PC-3 (cell line): ENCODE measurements around the gene KRT83. TPM values are rescaled to one million over a fixed set of nuclear protein-coding genes. Genes with fewer than 3 reads are reported as not detected.

ENCODE experiments used
- ATAC-seq: fragments of 200-7000 bp; cut with Tn5 transposase; 2 replicates; pipeline ENCODE4 v1.9.1; 2020; ENCODE audit warnings: mild to moderate bottlenecking, moderate library complexity
- BruUV-seq: library from RNA; stranded (reverse); fragments of 400-500 nt; replicated peaks from 2 replicates; lab custom pipeline; 2021; lab: Mats Ljungman, UMichigan
- CTCF ChIA-PET: fragments of 300-600 bp; sonication (Branson Sonifier 250); formaldehyde crosslinking; loops from one replicate; lab custom pipeline; 2022; ENCODE audit warnings: antibody characterized with exemption; lab: Charles Lee
- POLR2A ChIA-PET: fragments of 300-600 bp; sonication (Branson Sonifier 250); formaldehyde crosslinking; loops from one replicate; lab custom pipeline; 2022; ENCODE audit warnings: antibody characterized with exemption; ENCODE audit not compliant: unreplicated experiment; lab: Charles Lee
- DNase-seq: peaks from one replicate; pipeline ENCODE4 v3.0.0-alpha.2; 2015
- H2AFZ ChIP-seq: fragments of 300-600 bp; sonication (generic); 2 replicates; pipeline ENCODE4 v1.6.0; 2016; ENCODE audit warnings: antibody characterized with exemption, low read length
- H3F3A ChIP-seq: fragments of 300-600 bp; sonication (generic); one replicate; pipeline ENCODE4 v1.6.0; 2017; ENCODE audit warnings: antibody characterized with exemption, low read length, control low read depth, mild to moderate bottlenecking; ENCODE audit not compliant: unreplicated experiment
- H3K27ac ChIP-seq: fragments of 300-600 bp; sonication (generic); 2 replicates; pipeline ENCODE4 v1.5.1; 2016; ENCODE audit warnings: mild to moderate bottlenecking, low read length
- H3K27me3 ChIP-seq: fragments of 300-600 bp; sonication (generic); 2 replicates; pipeline ENCODE4 v1.6.1; 2016; ENCODE audit warnings: low read length, mixed read lengths
- H3K36me3 ChIP-seq: fragments of 300-600 bp; sonication (generic); 2 replicates; pipeline ENCODE4 v1.6.1; 2016; ENCODE audit warnings: low read depth, mixed run types, low read length, mixed read lengths
- H3K4me1 ChIP-seq: fragments of 300-600 bp; sonication (generic); 2 replicates; pipeline ENCODE4 v1.5.1; 2016; ENCODE audit warnings: low read length; ENCODE audit not compliant: insufficient read depth
- H3K4me2 ChIP-seq: fragments of 300-600 bp; sonication (generic); 2 replicates; pipeline ENCODE4 v1.6.0; 2016; ENCODE audit warnings: low read length
- H3K4me3 ChIP-seq: fragments of 300-600 bp; sonication (generic); 2 replicates; pipeline ENCODE4 v1.5.1; 2016; ENCODE audit warnings: mild to moderate bottlenecking, low read length, mixed read lengths
- H3K79me2 ChIP-seq: fragments of 300-600 bp; sonication (generic); 2 replicates; pipeline ENCODE4 v1.6.1; 2017; ENCODE audit warnings: low read length, mixed read lengths
- H3K9ac ChIP-seq: fragments of 300-600 bp; sonication (generic); 2 replicates; pipeline ENCODE4 v1.6.0; 2016; ENCODE audit warnings: mild to moderate bottlenecking, low read length
- H3K9me2 ChIP-seq: fragments of 300-600 bp; sonication (generic); replicated peaks from 2 replicates; pipeline ENCODE4 v1.6.1; 2016; ENCODE audit warnings: mixed run types, low read length, mixed read lengths
- H3K9me3 ChIP-seq: fragments of 300-600 bp; sonication (generic); 2 replicates; pipeline ENCODE4 v1.6.1; 2016; ENCODE audit warnings: low read length, mixed read lengths
- H4K20me1 ChIP-seq: fragments of 300-600 bp; sonication (generic); 2 replicates; pipeline ENCODE4 v1.6.1; 2016; ENCODE audit warnings: low read length, mixed read lengths
- CTCF ChIP-seq: fragments of 300-600 bp; sonication (generic); conservative IDR thresholded peaks from 2 replicates; pipeline ENCODE4 v1.5.1; 2017; ENCODE audit warnings: antibody characterized with exemption, low read depth, mild to moderate bottlenecking, low read length
- EZH2 ChIP-seq: fragments of 300-600 bp; sonication (generic); IDR thresholded peaks from one replicate; pipeline ENCODE4 v1.6.1; 2017; ENCODE audit warnings: antibody characterized with exemption, mild to moderate bottlenecking, low read length; ENCODE audit not compliant: unreplicated experiment
- EZH2phosphoT487 ChIP-seq: fragments of 300-600 bp; sonication (generic); IDR thresholded peaks from 2 replicates; pipeline ENCODE4 v1.6.1; 2018; ENCODE audit warnings: mild to moderate bottlenecking, antibody characterized with exemption, low read length, borderline replicate concordance
- intact Hi-C: fragments of 100-400 bp; cut with micrococcal nuclease; formaldehyde crosslinking; loops from 2 replicates; pipeline ENCODE4 v1.9.0; 2023
- total RNA-seq: library from RNA; depleted of rRNA; stranded (reverse); fragments of >200 nt; gene quantifications from 2 replicates; pipeline ENCODE4 v1.2.3, GENCODE V29; 2014

The KRT83 gene
- total RNA-seq, 1 experiment from 2014 or later = 0.33 TPM

GRCh38 chr12:52352951-52353350, 31.8 kb upstream of the KRT83 start:
- no peak overlapping the region for H2AFZ ChIP-seq
- intact Hi-C loops = no loop called here
- no TSS peak for BruUV-seq
- POLR2A ChIA-PET = no interaction called here
- no peaks in the 10 kb centered on the region for H3F3A ChIP-seq
- H3K9me3 ChIP-seq = no peaks in the 10 kb centered on the region
- no peaks in the 10 kb centered on the region for H3K9me2 ChIP-seq
- H3K4me3 ChIP-seq = no peak overlapping the region
- no peak overlapping the region for H3K4me2 ChIP-seq
- ATAC-seq (no peak), DNase-seq (no peak)
- H3K27me3 ChIP-seq = no peaks in the 10 kb centered on the region
- no peaks in the 10 kb centered on the region for H3K36me3 ChIP-seq
- no peak overlapping the region for H3K27ac ChIP-seq
- peaks cover 6% of the 10 kb centered on the region for H3K4me1 ChIP-seq
- no peaks in the 10 kb centered on the region for H4K20me1 ChIP-seq
- H3K79me2 ChIP-seq = no peaks in the 10 kb centered on the region
- H3K9ac ChIP-seq = no peak overlapping the region
- CTCF ChIA-PET = no interaction called here
- no peak for TF ChIP-seq EZH2
- TF ChIP-seq EZH2phosphoT487 = no peak
- TF ChIP-seq CTCF = no peak

DNA sequence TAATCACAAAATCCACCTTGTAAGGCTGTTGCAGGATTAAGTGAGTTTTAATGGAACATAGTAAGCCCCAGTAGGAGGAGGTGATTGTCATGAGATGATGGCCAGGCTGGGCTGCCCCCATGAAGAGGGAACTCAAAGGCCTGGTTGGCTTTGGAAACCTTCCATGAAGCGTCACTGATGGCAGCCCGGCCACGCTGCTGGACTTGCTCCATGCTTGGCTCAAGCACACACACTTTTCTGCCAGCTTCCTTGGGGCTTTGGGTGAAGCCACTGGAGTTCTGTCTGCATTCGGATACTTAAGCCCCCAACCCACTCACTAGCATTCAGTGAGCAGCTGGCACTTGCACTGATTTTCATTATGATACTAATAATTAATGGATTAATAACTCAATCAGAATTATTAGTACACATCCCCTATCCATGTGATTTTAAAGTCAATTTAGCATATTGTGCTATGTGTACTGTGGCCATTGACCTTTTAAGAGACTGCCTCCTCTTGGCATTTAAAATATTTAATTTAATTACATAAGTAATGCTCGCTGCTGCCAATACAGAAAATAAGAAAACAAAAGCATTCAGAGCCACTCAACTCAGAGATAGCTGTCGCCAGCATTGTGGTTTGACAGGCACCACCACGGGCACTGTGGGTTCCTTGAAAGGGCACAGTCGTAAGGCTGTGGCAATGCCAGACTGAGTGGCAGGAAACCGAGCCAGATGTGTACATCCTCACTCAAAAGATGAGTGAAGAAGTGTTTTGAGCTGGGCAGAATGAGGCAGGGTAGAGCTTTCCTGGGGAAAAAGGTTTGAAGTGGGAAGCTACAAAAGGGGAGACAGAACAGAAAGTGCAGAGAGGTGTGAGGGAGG, 30.2 kb upstream of the KRT83 start:
- POLR2A ChIA-PET = no interaction called here

GRCh38 chr12:52350786-52351185, 29.6 kb upstream of the KRT83 start:
- Histone ChIP-seq H3K27ac (no peak overlapping the region), H3K36me3 (no peaks in the 10 kb centered on the region), H3K9me2 (no peaks in the 10 kb centered on the region), H3K9me3 (no peaks in the 10 kb centered on the region), H3K4me3 (no peak overlapping the region), H3K9ac (no peak overlapping the region), H3K27me3 (no peaks in the 10 kb centered on the region), H3F3A (no peaks in the 10 kb centered on the region), H4K20me1 (no peaks in the 10 kb centered on the region), H2AFZ (no peak overlapping the region), H3K4me1 (peaks cover 19% of the 10 kb centered on the region), H3K79me2 (no peaks in the 10 kb centered on the region), H3K4me2 (no peak overlapping the region)
- DNase-seq (no peak), ATAC-seq (no peak)
- intact Hi-C loops = no loop called here
- no peak for TF ChIP-seq EZH2phosphoT487
- TF ChIP-seq CTCF = no peak
- CTCF ChIA-PET = no interaction called here
- no TSS peak for BruUV-seq
- POLR2A ChIA-PET = no interaction called here

More for the DNA sequence above, 30.2 kb upstream of the KRT83 start:
- H3K9ac ChIP-seq = no peak overlapping the region
- DNase-seq = no peak
- no peaks in the 10 kb centered on the region for H3K79me2 ChIP-seq
- intact Hi-C loops = no loop called here
- BruUV-seq = no TSS peak
- H3K4me3 ChIP-seq = no peak overlapping the region
- no peaks in the 10 kb centered on the region for H3F3A ChIP-seq
- H3K27me3 ChIP-seq = no peaks in the 10 kb centered on the region
- CTCF ChIA-PET = no interaction called here
- no peaks in the 10 kb centered on the region for H4K20me1 ChIP-seq
- H3K36me3 ChIP-seq = no peaks in the 10 kb centered on the region
- H2AFZ ChIP-seq = no peak overlapping the region
- no peak overlapping the region for H3K27ac ChIP-seq
- no peaks in the 10 kb centered on the region for H3K9me2 ChIP-seq
- H3K4me2 ChIP-seq = no peak overlapping the region
- H3K9me3 ChIP-seq = no peaks in the 10 kb centered on the region
- no peak for TF ChIP-seq EZH2
- ATAC-seq = no peak
- H3K4me1 ChIP-seq = peaks cover 12% of the 10 kb centered on the region
